GM12891 (cell line): Measurements from ENCODE around the gene CCL23.

Experiments
- DNase-seq: peaks from one replicate; pipeline ENCODE4 v3.0.0; 2011; ENCODE audit warnings: low spot score; ENCODE audit not compliant: insufficient read length
- FAIRE-seq: peaks from 2 replicates; lab custom pipeline; 2011; peaks lifted over from hg19 to GRCh38; lab: Jason Lieb, UNC
- PAX5 ChIP-seq: IDR thresholded peaks from 2 replicates; pipeline ENCODE4 v1.6.1; 2011; ENCODE audit warnings: low read length, moderate library complexity, mild to moderate bottlenecking; ENCODE audit not compliant: insufficient read depth, severe bottlenecking
- POLR2A ChIP-seq: IDR thresholded peaks from 2 replicates; pipeline ENCODE4 v1.6.1; 2011; ENCODE audit warnings: low read depth, low read length, control low read depth
- POLR2AphosphoS5 ChIP-seq: IDR thresholded peaks from 2 replicates; pipeline ENCODE4 v1.6.1; 2011; ENCODE audit warnings: low read depth, low read length, control low read depth
- POU2F2 ChIP-seq: IDR thresholded peaks from 2 replicates; pipeline ENCODE4 v1.6.1; 2011; ENCODE audit warnings: low read depth, mild to moderate bottlenecking, control low read depth, low read length, moderate library complexity
- SPI1 ChIP-seq: IDR thresholded peaks from 2 replicates; pipeline ENCODE4 v1.6.1; 2011; ENCODE audit warnings: low read depth, low read length, control low read depth
- TAF1 ChIP-seq: IDR thresholded peaks from 2 replicates; pipeline ENCODE4 v1.6.1; 2011; ENCODE audit warnings: low read depth, low read length, control low read depth

CCL23 gene

GRCh38 chr17:35988164-35988563, 29.6 kb downstream of the CCL23 start:
- DNase-seq, result no peak
- TF ChIP-seq TAF1 (no peak), POLR2A (no peak), SPI1 (no peak), POLR2AphosphoS5 (no peak), POU2F2 (no peak), PAX5 (no peak)
- FAIRE-seq, result no peak

DNA sequence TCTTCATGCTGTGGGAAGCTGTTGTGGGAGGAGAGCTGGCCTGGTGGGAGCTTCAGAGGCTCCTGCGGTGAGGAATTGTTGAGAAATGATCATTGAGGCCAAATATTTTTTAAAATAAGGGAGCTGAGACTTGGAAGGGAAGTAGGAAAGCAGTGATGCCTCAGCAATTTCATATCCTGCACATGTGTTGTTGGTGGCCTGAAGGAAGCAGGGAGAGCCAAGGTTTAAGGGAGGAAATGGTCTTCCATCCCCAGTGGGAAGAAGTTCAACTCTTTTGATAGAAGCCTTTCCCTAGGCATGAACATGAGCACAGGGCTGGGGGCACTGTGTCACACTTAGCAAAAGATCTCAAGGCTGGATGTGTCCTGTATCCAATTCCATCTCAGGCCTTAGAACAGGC, 31.1 kb downstream of the CCL23 start, which contains the start of gene CCL14:
TSS of gene CCL14 (minus strand) at position 87 of the 400 bp plus-strand sequence. CDS start at position 7, 80 bp downstream.
- TF ChIP-seq POLR2AphosphoS5 (no peak), PAX5 (no peak), POLR2A (no peak), TAF1 (no peak), SPI1 (no peak), POU2F2 (no peak)
- DNase-seq, result no peak
- no peak for FAIRE-seq

DNA sequence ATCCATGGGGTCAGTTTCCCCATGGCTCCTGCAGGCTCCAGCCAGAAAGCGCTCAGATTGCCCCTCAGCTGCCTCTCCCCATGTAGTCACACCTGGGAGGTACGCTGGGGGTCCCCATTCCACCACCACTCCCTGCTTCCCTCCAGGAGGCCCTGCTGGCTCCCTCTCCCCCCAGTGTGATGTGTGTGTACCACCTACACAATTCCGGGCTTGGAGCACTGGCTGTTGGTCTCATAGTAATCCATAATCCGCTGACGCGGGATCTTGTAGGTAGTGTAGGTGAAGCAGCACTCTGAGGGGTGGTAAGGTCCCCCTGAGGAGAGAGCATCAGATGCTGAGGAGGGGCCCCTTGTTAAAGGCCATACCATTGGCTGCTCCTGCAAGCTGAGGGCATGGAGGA, 33.6 kb downstream of the CCL23 start:
- no peak for TF ChIP-seq POLR2AphosphoS5
- no peak for TF ChIP-seq POLR2A
- no peak for TF ChIP-seq TAF1
- no peak for TF ChIP-seq SPI1
- TF ChIP-seq POU2F2, result no peak
- TF ChIP-seq PAX5, result no peak
- FAIRE-seq (no peak), DNase-seq (no peak)

- DNase-seq (no peak), FAIRE-seq (no peak)
- TF ChIP-seq POLR2AphosphoS5, result no peak
- no peak for TF ChIP-seq POU2F2
- no peak for TF ChIP-seq TAF1
- no peak for TF ChIP-seq PAX5
- no peak for TF ChIP-seq SPI1
- no peak for TF ChIP-seq POLR2A
Observed at GRCh38 chr17:35982409-35983191, 35.2 kb downstream of the CCL23 start.

DNA sequence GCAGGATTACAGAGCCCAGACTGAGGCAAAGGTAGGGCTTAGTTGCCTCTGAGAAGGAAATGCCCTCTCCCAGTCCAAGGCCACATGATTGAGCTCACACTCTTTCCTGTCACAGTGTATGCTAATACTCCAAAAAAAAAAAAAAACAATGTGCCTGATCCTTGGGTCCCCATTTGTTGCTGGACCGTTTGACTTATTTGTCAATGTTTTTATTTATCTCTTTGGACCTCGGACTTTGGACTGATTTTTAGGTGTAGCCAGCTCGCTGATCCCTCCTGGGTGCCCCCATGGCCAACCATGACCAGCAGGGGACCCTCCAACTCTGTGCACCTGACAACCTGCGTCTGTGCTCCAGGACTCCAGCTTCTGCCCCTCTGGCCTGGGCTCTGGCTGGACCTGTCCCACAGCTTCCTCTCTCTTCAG, 35.9 kb downstream of the CCL23 start:
- no peak for FAIRE-seq
- TF ChIP-seq POLR2A (no peak), POLR2AphosphoS5 (no peak), POU2F2 (no peak), PAX5 (no peak), SPI1 (no peak), TAF1 (no peak)
- DNase-seq, result no peak

GRCh38 chr17:35981246-35981645, 36.5 kb downstream of the CCL23 start, which contains the start of gene CCL16:
TSS of gene CCL16 (minus strand) at chr17:35981497. CDS start at chr17:35981420, 77 bp downstream.
- FAIRE-seq (no peak), DNase-seq (no peak)
- TF ChIP-seq POLR2A (no peak), TAF1 (no peak), POU2F2 (no peak), SPI1 (no peak), POLR2AphosphoS5 (no peak), PAX5 (no peak)

DNA sequence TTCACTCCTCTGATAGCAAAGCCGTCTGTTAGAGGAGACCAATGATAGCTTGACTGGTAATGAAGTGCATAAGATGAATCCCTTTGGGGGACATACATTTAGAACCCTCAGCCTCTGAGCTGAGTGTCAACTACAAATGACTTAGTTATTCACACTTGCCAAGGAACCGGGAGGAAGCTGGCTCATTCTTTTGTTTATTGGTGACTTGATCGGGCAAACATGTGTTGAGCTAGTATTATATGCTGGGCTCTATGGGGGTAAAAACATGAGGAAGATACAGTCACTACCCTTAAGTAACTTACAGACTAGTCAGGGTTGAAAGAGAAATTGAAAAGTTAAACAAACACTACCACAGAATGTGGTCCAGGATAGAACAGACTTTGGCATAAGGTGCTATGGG, 39.4 kb downstream of the CCL23 start:
- FAIRE-seq (no peak), DNase-seq (no peak)
- no peak for TF ChIP-seq POLR2AphosphoS5
- TF ChIP-seq PAX5, result no peak
- TF ChIP-seq POU2F2, result no peak
- TF ChIP-seq POLR2A, result no peak
- TF ChIP-seq SPI1, result no peak
- TF ChIP-seq TAF1, result no peak

DNA sequence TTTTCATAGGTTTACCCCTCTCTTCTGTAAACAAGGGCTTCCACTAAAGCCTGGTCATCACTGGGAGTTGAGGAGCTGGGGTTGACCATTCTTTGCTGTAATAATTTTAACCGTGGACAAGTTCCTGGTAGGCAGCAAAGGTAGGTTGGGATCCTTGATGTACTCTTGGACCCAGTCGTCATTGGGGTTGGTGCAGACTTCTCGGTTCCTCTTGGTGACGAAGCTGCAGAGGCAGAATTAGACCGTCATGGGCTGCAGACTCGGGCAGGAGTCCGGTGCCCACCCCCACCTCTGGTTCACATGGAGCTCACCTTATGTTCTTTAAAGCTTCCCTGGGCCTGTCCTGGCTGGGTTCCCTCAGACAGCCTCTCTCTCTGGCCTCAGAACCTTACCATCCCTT, 40.3 kb downstream of the CCL23 start:
- peak; percentile 28 for DNase-seq
- no peak for FAIRE-seq
- TF ChIP-seq POLR2A, result no peak
- no peak for TF ChIP-seq TAF1
- TF ChIP-seq SPI1, result peak; percentile 94
- TF ChIP-seq POU2F2, result peak; percentile 23; the same call in 1 of the 2 replicates
- TF ChIP-seq PAX5, result no peak

- DNase-seq (no peak), FAIRE-seq (no peak)
- TF ChIP-seq PAX5 (no peak), POLR2AphosphoS5 (no peak), POU2F2 (no peak), TAF1 (no peak), SPI1 (no peak), POLR2A (no peak)
Observed at GRCh38 chr17:35973333-35974260, 44.2 kb downstream of the CCL23 start.
